Fibroblast of villous mesenchyme (primary cell): Measurements from ENCODE around the gene HSF5. TPM values are rescaled to one million over a fixed set of nuclear protein-coding genes. Genes with fewer than 3 reads are reported as not detected.

ENCODE experiments used
- DNase-seq: peaks from one replicate; pipeline ENCODE4 v3.0.0-alpha.2; 2010; ENCODE audit warnings: low read depth
- H3K4me3 ChIP-seq: 2 replicates; pipeline ENCODE4 v1.5.1; 2011; ENCODE audit warnings: low read depth, mild to moderate bottlenecking, low read length
- CTCF ChIP-seq: IDR thresholded peaks from 2 replicates; pipeline ENCODE4 v1.5.1; 2012; ENCODE audit warnings: low read depth, mild to moderate bottlenecking, low read length; ENCODE audit not compliant: insufficient read depth
- total RNA-seq: library from RNA; depleted of rRNA; stranded (reverse); fragments of >200 nt; gene quantifications from 2 replicates; pipeline ENCODE4 v1.2.3, GENCODE V29; 2012

The HSF5 gene
- total RNA-seq, 1 donor = under 0.01 TPM

- DNase-seq = no peak
- no peak overlapping the region for H3K4me3 ChIP-seq
- no peak for TF ChIP-seq CTCF
Measured at GRCh38 chr17:58390884-58391283, 97.3 kb downstream of the HSF5 start.

GRCh38 chr17:58388302-58389190 is 99.7 kb downstream of the HSF5 start:
- H3K4me3 ChIP-seq = no peak overlapping the region
- no peak for DNase-seq
- no peak for TF ChIP-seq CTCF

- no peak for TF ChIP-seq CTCF
- H3K4me3 ChIP-seq = no peak overlapping the region
- no peak for DNase-seq
Measured at GRCh38 chr17:58387834-58388233, 100.4 kb downstream of the HSF5 start.

- TF ChIP-seq CTCF = no peak
Measured at GRCh38 chr17:58386708-58387107, 101.5 kb downstream of the HSF5 start.

GRCh38 chr17:58385359-58385899 is 102.8 kb downstream of the HSF5 start:
- no peak for TF ChIP-seq CTCF
- no peak overlapping the region for H3K4me3 ChIP-seq
- DNase-seq = no peak

More at GRCh38 chr17:58386708-58387107, 101.5 kb downstream of the HSF5 start:
- DNase-seq = no peak
- H3K4me3 ChIP-seq = no peak overlapping the region

- no peak for TF ChIP-seq CTCF
- no peak overlapping the region for H3K4me3 ChIP-seq
- no peak for DNase-seq
Measured at GRCh38 chr17:58384897-58385296, 103.3 kb downstream of the HSF5 start.
